Mesothelial cell of epicardium (in vitro differentiated cells): Measurements from ENCODE around the gene LCMT1. TPM values are rescaled to one million over a fixed set of nuclear protein-coding genes. Genes with fewer than 3 reads are reported as not detected.

Experiments
- DNase-seq, 2 experiments: peaks; one replicate each; pipeline ENCODE4 v3.0.0; 2021; ENCODE audit warnings: low spot score in 2 of 2; ENCODE audit not compliant: unreplicated experiment in 2 of 2
- H3K27ac Mint-ChIP-seq: 2 replicates; pipeline ENCODE4 v1.8.0; 2021; ENCODE audit warnings: mixed read lengths
- H3K27me3 Mint-ChIP-seq: 2 replicates; pipeline ENCODE4 v1.8.0; 2021; ENCODE audit warnings: low read depth, mixed read lengths
- H3K36me3 Mint-ChIP-seq: 2 replicates; pipeline ENCODE4 v1.8.0; 2021; ENCODE audit warnings: mixed read lengths
- H3K4me1 Mint-ChIP-seq: 2 replicates; pipeline ENCODE4 v1.8.0; 2021; ENCODE audit warnings: mixed read lengths
- H3K4me3 Mint-ChIP-seq: 2 replicates; pipeline ENCODE4 v1.8.0; 2021; ENCODE audit warnings: mild to moderate bottlenecking, moderate library complexity, mixed read lengths
- H3K9me3 Mint-ChIP-seq: 2 replicates; pipeline ENCODE4 v1.8.0; 2021; ENCODE audit warnings: mixed read lengths
- total RNA-seq: library from RNA; stranded (reverse); gene quantifications from 3 replicates; pipeline ENCODE4 v1.2.1, GENCODE V29; 2021
- TF ChIP-seq, protein P1 (sequence below): fragments of 200-600 bp; sonication (generic); IDR thresholded peaks from one replicate; pipeline ENCODE4 v1.5.0; 2021; ENCODE audit warnings: antibody characterized with exemption; ENCODE audit not compliant: unreplicated experiment

Gene LCMT1
- total RNA-seq, 1 donor from 2014 or later: 58.5 TPM

DNA sequence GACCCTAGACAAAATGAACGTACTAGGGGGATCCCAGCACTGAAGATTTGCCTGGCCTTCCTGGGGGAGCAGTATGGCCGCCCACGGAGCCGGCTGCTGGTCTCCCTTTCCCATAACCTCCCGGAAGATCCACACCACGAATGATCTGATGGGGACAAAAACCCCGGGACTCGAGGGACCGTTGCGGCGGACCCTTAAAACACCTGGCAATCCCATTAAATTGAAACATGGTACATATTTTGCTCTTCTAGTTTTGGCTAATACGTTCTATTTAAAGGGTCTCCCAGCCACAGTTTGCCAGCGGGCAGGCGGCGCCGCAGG is 45.2 kb upstream of the LCMT1 start:
- H3K9me3 Mint-ChIP-seq: no peaks in the 10 kb centered on the region
- DNase-seq: no peak
- no peaks in the 10 kb centered on the region for H3K36me3 Mint-ChIP-seq
- peaks cover 9% of the 10 kb centered on the region for H3K4me1 Mint-ChIP-seq
- H3K27me3 Mint-ChIP-seq: peaks cover 58% of the 10 kb centered on the region
- peak overlapping the region; percentile 73 for H3K4me3 Mint-ChIP-seq
- TF ChIP-seq, protein P1, sequence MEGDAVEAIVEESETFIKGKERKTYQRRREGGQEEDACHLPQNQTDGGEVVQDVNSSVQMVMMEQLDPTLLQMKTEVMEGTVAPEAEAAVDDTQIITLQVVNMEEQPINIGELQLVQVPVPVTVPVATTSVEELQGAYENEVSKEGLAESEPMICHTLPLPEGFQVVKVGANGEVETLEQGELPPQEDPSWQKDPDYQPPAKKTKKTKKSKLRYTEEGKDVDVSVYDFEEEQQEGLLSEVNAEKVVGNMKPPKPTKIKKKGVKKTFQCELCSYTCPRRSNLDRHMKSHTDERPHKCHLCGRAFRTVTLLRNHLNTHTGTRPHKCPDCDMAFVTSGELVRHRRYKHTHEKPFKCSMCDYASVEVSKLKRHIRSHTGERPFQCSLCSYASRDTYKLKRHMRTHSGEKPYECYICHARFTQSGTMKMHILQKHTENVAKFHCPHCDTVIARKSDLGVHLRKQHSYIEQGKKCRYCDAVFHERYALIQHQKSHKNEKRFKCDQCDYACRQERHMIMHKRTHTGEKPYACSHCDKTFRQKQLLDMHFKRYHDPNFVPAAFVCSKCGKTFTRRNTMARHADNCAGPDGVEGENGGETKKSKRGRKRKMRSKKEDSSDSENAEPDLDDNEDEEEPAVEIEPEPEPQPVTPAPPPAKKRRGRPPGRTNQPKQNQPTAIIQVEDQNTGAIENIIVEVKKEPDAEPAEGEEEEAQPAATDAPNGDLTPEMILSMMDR: no peak
- H3K27ac Mint-ChIP-seq: peak overlapping the region; percentile 78

DNA sequence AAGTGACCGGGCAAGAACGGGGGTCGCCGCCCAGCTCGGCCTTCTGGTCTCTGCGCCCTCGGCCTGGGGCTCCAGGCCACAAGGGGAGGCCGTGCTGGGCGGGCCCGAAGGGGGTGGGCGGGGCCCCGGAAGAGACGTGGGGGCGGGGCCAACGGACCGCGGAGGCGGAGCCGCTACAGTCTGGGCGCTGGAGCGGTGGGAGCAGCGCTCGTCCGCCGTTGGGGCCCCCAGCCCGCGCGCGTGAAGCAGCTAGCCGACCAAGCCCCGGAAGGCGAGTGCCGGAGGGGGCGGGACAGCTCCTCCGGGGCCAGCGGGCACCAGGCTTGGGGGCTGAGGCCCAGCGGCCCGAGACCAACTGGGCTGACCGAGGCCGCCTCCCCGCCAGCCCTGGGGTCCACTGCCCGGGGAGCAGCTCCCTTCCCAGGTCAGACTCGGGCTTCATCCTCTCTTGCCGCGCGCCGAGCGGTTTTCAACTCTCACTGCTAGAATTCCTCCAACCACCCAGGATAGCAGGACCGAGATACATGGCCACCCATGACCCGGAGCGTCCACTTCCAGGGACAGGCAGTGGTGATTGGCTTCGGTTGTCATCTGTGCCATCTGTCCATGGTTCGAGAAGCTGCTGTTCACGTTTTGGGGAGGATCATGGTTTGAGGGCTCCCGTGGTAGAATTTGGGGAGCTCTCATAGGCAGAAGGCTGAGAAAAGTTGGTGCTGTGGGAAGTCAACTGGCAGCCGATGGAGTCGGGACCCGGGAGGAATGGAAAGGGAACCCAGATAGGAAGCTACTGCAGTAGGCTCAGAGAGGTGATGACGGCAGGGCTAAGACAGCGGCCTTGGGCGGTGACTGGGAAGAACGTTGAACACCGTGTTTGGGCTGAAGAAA is 44.6 kb upstream of the LCMT1 start:
- Mint-ChIP-seq H3K27ac (peak overlapping the region; percentile 78), H3K27me3 (peaks cover 60% of the 10 kb centered on the region), H3K4me3 (peak overlapping the region; percentile 82), H3K9me3 (no peaks in the 10 kb centered on the region), H3K36me3 (no peaks in the 10 kb centered on the region), H3K4me1 (peaks cover 9% of the 10 kb centered on the region)
- DNase-seq: peak; percentile 56 to 80
- TF ChIP-seq, protein P1: no peak

DNA sequence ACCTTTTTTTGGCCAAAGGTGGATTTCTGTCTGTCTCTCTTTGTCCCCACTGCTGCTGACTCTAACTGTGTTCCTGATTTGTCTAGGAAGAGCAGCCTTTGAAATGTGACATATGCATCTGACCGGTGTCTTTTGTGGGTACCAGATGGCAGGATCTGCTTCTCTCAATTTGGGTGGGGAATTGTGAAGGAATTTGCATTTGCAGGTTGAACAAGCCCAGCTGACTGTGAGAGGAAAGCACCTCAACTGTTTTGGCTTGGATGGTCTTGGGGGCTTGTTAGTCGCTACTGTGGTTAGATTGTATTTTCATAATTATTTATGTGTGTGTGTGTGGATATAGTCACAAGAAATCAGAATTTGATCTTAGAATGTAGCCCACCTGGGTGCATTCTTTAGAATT is 37.7 kb upstream of the LCMT1 start:
- H3K27me3 Mint-ChIP-seq: peaks cover 56% of the 10 kb centered on the region
- no peaks in the 10 kb centered on the region for H3K36me3 Mint-ChIP-seq
- TF ChIP-seq, protein P1: no peak
- no peak for DNase-seq
- peaks cover 5% of the 10 kb centered on the region for H3K9me3 Mint-ChIP-seq
- no peak overlapping the region for H3K27ac Mint-ChIP-seq
- H3K4me3 Mint-ChIP-seq: no peak overlapping the region
- H3K4me1 Mint-ChIP-seq: no peaks in the 10 kb centered on the region

DNA sequence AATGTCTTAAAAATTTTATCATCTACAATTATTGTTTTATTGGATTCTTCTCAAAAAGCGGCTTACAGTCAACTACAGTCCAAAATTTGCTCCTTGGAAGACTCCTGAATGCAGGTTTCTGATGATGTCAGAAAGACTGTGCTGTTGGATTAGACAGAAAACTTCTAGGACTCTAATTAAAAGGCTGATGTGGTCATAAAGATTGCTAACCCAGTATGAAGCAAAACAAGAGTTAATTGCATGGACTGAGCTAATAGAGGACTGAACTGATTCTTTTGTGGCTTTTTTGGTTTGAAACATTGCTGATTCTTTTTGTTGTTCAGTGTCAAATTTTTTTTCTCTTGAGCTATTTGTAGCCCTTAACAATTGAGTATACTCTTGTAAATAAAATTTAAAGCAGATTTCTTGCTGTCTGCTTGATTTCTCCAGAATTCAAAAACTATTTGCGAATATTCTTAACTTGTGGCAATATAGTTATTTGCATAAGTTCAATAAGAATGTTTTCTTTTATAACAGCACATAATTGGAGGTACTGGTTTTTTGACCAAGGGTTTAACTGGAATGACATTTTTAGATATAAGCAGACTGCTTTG is 33.1 kb upstream of the LCMT1 start:
- DNase-seq: no peak
- Mint-ChIP-seq H3K36me3 (no peaks in the 10 kb centered on the region), H3K27ac (no peak overlapping the region), H3K4me3 (no peak overlapping the region), H3K9me3 (peaks cover 6% of the 10 kb centered on the region), H3K27me3 (peaks cover 19% of the 10 kb centered on the region), H3K4me1 (no peaks in the 10 kb centered on the region)
- TF ChIP-seq, protein P1: no peak

DNA sequence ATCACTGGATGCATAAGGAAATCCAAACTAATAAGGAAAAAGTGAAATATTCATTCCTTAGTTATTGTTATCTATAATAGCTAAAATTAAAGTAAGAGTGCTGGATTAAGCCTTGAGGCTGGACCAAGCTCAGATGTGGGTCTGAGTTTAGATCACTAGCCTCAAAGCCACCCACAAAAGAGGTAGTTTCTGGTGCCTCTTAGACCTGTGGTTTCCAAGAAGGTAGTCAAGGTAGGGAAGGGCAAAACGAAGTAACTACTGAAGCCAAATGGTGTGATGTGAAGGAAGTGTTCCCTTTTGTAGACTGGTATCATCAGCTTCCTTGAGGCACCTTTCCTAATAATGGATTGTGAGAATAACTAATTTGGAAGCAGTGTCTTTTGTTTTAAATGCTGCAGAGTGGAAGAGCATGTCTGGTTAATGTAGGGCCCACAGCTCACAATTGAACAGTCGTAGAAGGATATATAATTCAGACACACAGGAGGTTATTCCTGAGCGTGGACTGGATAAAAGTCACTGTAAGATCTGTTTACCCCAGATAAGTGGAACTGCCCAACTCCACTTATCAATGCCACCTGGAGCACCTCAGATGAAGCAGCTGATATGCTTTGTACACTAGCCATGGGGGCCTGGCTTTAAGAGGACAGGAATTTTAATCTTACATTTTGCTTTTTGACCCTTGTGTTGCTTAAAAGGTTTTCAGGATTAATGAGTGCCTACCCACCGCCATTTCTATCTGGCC is 31.7 kb upstream of the LCMT1 start:
- H3K4me3 Mint-ChIP-seq: no peak overlapping the region
- peaks cover 8% of the 10 kb centered on the region for H3K27me3 Mint-ChIP-seq
- H3K27ac Mint-ChIP-seq: no peak overlapping the region
- TF ChIP-seq, protein P1: no peak
- H3K4me1 Mint-ChIP-seq: no peaks in the 10 kb centered on the region
- no peaks in the 10 kb centered on the region for H3K36me3 Mint-ChIP-seq
- peaks cover 6% of the 10 kb centered on the region for H3K9me3 Mint-ChIP-seq
- no peak for DNase-seq
